Psoas muscle (tissue), 8 donors: ENCODE data around the gene AP1B1. TPM values are rescaled to one million over a fixed set of nuclear protein-coding genes. Genes with fewer than 3 reads are reported as not detected.

ENCODE experiments used
- ATAC-seq, 4 donors: fragments of 200-7000 bp; cut with Tn5 transposase; one replicate each; pipeline ENCODE4 v1.9.1; 2020; ENCODE audit warnings: moderate library complexity in 3 of 4, mild to moderate bottlenecking in 2 of 4
- DNase-seq, 2 donors: peaks; one replicate each; pipeline ENCODE4 v3.0.0-alpha.2; 2020
- H3K27ac ChIP-seq: fragments of 200-600 bp; one replicate; pipeline ENCODE4 v1.8.0; 2022
- H3K27me3 ChIP-seq, 3 donors: fragments of 200-600 bp in 1 of 3; one replicate each; pipeline versions ENCODE4 v1.6.1 to v1.8.0; 2013 to 2022; ENCODE audit warnings: low read length in 2 of 3, mild to moderate bottlenecking in 2 of 3, moderate library complexity in 1 of 3; ENCODE audit not compliant: insufficient read depth in 3 of 3
- H3K36me3 ChIP-seq, 2 donors: fragments of 200-600 bp in 1 of 2; one replicate each; pipeline versions ENCODE4 v1.6.1 to v1.8.0; 2013 to 2022; ENCODE audit warnings: low read depth in 1 of 2, mild to moderate bottlenecking in 1 of 2, moderate library complexity in 1 of 2; ENCODE audit not compliant: insufficient read depth in 1 of 2
- H3K4me1 ChIP-seq: fragments of 200-600 bp; one replicate; pipeline ENCODE4 v1.8.0; 2022
- H3K4me3 ChIP-seq: fragments of 200-600 bp; one replicate; pipeline ENCODE4 v1.8.0; 2022; ENCODE audit warnings: mild to moderate bottlenecking
- H3K9me3 ChIP-seq: fragments of 200-600 bp; one replicate; pipeline ENCODE4 v1.8.0; 2022
- WGBS, 3 donors: extraction: QIAGEN DNeasy Blood & Tissue Kit; methylation state at CpG; one replicate each; pipeline versions ENCODE4 v1.1.6 to v1.1.7; 2013; 5-methylcytosine and 5-hydroxymethylcytosine counted together
- intact Hi-C, 2 donors: fragments of 100-400 bp; cut with DNase I; formaldehyde crosslinking; loops; one replicate each; pipeline versions ENCODE4 v1.11.0 to v1.14.2; 2022
- polyA plus RNA-seq, 3 donors: library from polyadenylated mRNA; stranded (reverse); fragments of 200-250 nt; gene quantifications; one replicate each; pipeline ENCODE4 v1.2.3, GENCODE V29; 2013
- total RNA-seq, 4 donors: library from RNA; stranded (reverse); fragmentation: NEBNext Ultra II Directional in 2 of 4; extraction: Animal tissue kit (Norgen Biotek cat#: 25700) in 2 of 4; gene quantifications; one replicate each; pipeline versions ENCODE4 v1.2.1 to v1.2.4, GENCODE V29; 2021 to 2023
- TF ChIP-seq, protein P1 (sequence below): fragments of 200-600 bp; IDR thresholded peaks from one replicate; pipeline ENCODE4 v1.8.0; 2022; ENCODE audit warnings: antibody characterized with exemption
- donor health status: healthy with polysubstance abuse.
- donor health status: DM: no; HTN: no; CAD: no; lungs with moderate emphysema.
- donor health status: Bipolar disorder and iron deficiency.
- donor health status: healthy.
- donor health status: DM: yes; HTN: yes; CAD: no.
- donor health status: DM: no; HTN: no; CAD: no.
- donor health status: DM: no; HTN: no; CAD: no.
- donor health status: DM: yes; HTN: yes; CAD: no.

AP1B1 gene
- total and polyA plus RNA-seq, 7 donors: 17.5 to 35.3 (median 30.6) TPM

GRCh38 chr22:29325356-29325755 is 63.0 kb downstream of the AP1B1 start:
- no peaks in the 10 kb centered on the region for H3K27me3 ChIP-seq
- WGBS, 3 donors: 84 to 89% (median 86%) methylated on average over 8 of the region's 8 CpGs
- no peak for ATAC-seq
- peaks cover 2 to 28% of the 10 kb centered on the region in 2 donors for H3K36me3 ChIP-seq
- TF ChIP-seq, protein P1, sequence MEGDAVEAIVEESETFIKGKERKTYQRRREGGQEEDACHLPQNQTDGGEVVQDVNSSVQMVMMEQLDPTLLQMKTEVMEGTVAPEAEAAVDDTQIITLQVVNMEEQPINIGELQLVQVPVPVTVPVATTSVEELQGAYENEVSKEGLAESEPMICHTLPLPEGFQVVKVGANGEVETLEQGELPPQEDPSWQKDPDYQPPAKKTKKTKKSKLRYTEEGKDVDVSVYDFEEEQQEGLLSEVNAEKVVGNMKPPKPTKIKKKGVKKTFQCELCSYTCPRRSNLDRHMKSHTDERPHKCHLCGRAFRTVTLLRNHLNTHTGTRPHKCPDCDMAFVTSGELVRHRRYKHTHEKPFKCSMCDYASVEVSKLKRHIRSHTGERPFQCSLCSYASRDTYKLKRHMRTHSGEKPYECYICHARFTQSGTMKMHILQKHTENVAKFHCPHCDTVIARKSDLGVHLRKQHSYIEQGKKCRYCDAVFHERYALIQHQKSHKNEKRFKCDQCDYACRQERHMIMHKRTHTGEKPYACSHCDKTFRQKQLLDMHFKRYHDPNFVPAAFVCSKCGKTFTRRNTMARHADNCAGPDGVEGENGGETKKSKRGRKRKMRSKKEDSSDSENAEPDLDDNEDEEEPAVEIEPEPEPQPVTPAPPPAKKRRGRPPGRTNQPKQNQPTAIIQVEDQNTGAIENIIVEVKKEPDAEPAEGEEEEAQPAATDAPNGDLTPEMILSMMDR: no peak
- no peak overlapping the region for H3K4me3 ChIP-seq
- H3K4me1 ChIP-seq: peaks cover 24% of the 10 kb centered on the region
- intact Hi-C loops: no loop called here
- no peaks in the 10 kb centered on the region for H3K9me3 ChIP-seq
- H3K27ac ChIP-seq: no peak overlapping the region
- DNase-seq: no peak

GRCh38 chr22:29323641-29324040 is 64.7 kb downstream of the AP1B1 start:
- ATAC-seq (no peak), DNase-seq (no peak)
- Histone ChIP-seq H3K27ac (no peak overlapping the region), H3K4me1 (peaks cover 9% of the 10 kb centered on the region), H3K4me3 (no peak overlapping the region), H3K27me3 (no peaks in the 10 kb centered on the region), H3K9me3 (no peaks in the 10 kb centered on the region), H3K36me3 (peaks cover 2 to 27% of the 10 kb centered on the region in 2 donors)
- TF ChIP-seq, protein P1: no peak
- intact Hi-C loops: no loop called here

- intact Hi-C loops: no loop called here
- no peaks in the 10 kb centered on the region for H3K4me1 ChIP-seq
- H3K27me3 ChIP-seq: peaks cover 0 to 9% (median 0%) of the 10 kb centered on the region in 3 donors
- H3K4me3 ChIP-seq: no peak overlapping the region
- TF ChIP-seq, protein P1: no peak
- no peak overlapping the region for H3K27ac ChIP-seq
- ATAC-seq (no peak), DNase-seq (no peak)
- H3K9me3 ChIP-seq: no peaks in the 10 kb centered on the region
- no peaks in the 10 kb centered on the region for H3K36me3 ChIP-seq
- WGBS, 3 donors: 73 to 81% (median 76%) methylated on average over 1 of the region's 1 CpG
Observed at GRCh38 chr22:29320546-29320945, 67.8 kb downstream of the AP1B1 start.

DNA sequence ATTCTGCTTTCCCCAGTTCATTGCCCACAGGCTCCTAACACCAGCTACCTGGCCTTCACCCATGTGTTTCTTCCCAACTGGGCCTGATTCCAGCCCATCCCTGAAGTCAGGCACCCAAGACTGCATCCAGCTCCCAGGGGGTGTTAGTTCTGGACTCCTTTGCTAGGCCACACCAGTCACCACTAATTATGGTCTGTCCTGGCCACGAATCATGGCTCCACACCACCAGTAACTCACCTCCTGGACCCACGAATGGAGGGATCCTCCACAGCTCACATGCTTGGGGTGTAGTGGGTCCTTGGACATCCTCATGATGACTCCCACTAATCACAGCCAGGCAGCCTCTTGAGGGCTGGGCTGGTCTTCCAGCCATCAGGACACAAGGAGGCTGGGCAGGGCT is 69.3 kb downstream of the AP1B1 start:
- H3K27me3 ChIP-seq: peaks cover 0 to 21% (median 9%) of the 10 kb centered on the region in 3 donors
- peaks cover 7% of the 10 kb centered on the region for H3K4me1 ChIP-seq
- no peak overlapping the region for H3K4me3 ChIP-seq
- 83 to 97% (median 89%) methylated on average over 2 of the region's 2 CpGs for WGBS, 3 donors
- H3K36me3 ChIP-seq: no peaks in the 10 kb centered on the region
- DNase-seq: no peak
- no peak overlapping the region for H3K27ac ChIP-seq
- ATAC-seq: no peak
- intact Hi-C loops: no loop called here
- H3K9me3 ChIP-seq: no peaks in the 10 kb centered on the region
- TF ChIP-seq, protein P1: no peak

DNA sequence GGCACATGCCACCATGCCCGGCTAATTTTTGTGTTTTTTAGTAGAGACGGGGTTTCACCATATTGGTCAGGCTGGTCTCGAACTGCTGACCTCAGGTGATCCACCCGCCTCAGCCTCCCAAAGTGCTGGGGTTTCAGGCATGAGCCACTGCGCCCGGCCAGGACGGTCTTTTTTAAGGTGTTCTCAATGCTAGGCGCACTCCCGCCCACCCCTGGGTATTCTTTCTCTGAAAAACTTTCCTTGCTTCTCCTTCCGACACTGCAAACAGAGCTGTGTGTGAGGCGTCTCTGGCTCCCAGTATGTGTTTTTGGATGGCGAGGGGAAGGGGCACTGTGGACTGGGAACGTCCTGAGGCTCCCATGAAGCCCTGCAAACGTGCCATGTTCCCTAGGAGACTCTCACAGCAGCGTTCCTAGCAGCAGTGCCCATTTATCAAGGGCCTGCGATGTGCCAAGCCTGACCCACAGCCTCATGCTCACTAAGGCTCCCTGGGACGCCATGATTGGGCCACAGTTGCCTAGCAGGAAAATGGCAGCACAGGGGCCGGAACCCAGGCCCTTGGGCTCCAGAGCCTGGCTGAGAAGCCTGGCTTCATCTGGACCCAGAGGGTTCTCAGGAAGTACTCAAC is 70.4 kb downstream of the AP1B1 start:
- no peak overlapping the region for H3K4me3 ChIP-seq
- H3K9me3 ChIP-seq: no peaks in the 10 kb centered on the region
- TF ChIP-seq, protein P1: no peak
- intact Hi-C loops: no loop called here
- H3K36me3 ChIP-seq: no peaks in the 10 kb centered on the region
- H3K27me3 ChIP-seq: peaks cover 0 to 32% (median 15%) of the 10 kb centered on the region in 3 donors
- 92 to 96% (median 94%) methylated on average over 18 of the region's 18 CpGs for WGBS, 3 donors
- H3K4me1 ChIP-seq: peaks cover 10% of the 10 kb centered on the region
- ATAC-seq: no peak
- H3K27ac ChIP-seq: no peak overlapping the region
- no peak for DNase-seq
